Neuronal stem cell (in vitro differentiated cells): ENCODE results near the gene TNNI3K.

Source experiments
- DNase-seq: peaks from one replicate; pipeline ENCODE4 v3.0.0-alpha.2; 2013; ENCODE audit warnings: low spot score
- H2AFZ ChIP-seq: one replicate; pipeline ENCODE4 v1.6.1; 2013; ENCODE audit warnings: mild to moderate bottlenecking, low read length, inconsistent platforms
- H2AK5ac ChIP-seq: 2 replicates; pipeline ENCODE4 v1.6.1; 2013; ENCODE audit warnings: low read depth, mild to moderate bottlenecking, inconsistent platforms, low read length, moderate library complexity, mixed read lengths
- H2BK120ac ChIP-seq: 2 replicates; pipeline ENCODE4 v1.6.1; 2013; ENCODE audit warnings: low read depth, mild to moderate bottlenecking, inconsistent platforms, low read length, moderate library complexity, mixed read lengths
- H2BK12ac ChIP-seq: one replicate; pipeline ENCODE4 v1.6.1; 2013; ENCODE audit warnings: low read length, inconsistent platforms
- H2BK15ac ChIP-seq: 2 replicates; pipeline ENCODE4 v1.6.1; 2013; ENCODE audit warnings: mild to moderate bottlenecking, low read length, inconsistent platforms, mixed read lengths
- H2BK5ac ChIP-seq: one replicate; pipeline ENCODE4 v1.6.1; 2013; ENCODE audit warnings: inconsistent platforms, mild to moderate bottlenecking, low read length, moderate library complexity
- H3K14ac ChIP-seq: one replicate; pipeline ENCODE4 v1.6.1; 2013; ENCODE audit warnings: low read length, inconsistent platforms
- H3K18ac ChIP-seq: 2 replicates; pipeline ENCODE4 v1.6.1; 2013; ENCODE audit warnings: low read length, inconsistent platforms
- H3K23ac ChIP-seq: 2 replicates; pipeline ENCODE4 v1.6.1; 2013; ENCODE audit warnings: low read depth, mild to moderate bottlenecking, mixed read lengths, low read length, inconsistent platforms; ENCODE audit not compliant: poor library complexity
- H3K27ac ChIP-seq: replicated peaks from 3 replicates; pipeline ENCODE4 v1.5.1; 2013; ENCODE audit warnings: low read length, inconsistent platforms
- H3K27me3 ChIP-seq, 3 experiments: 2 replicates each; pipeline ENCODE4 v1.6.1; 2013; ENCODE audit warnings: low read length in 3 of 3, mild to moderate bottlenecking in 2 of 3, inconsistent platforms in 1 of 3, low read depth in 1 of 3, mixed read lengths in 1 of 3, moderate library complexity in 1 of 3; ENCODE audit not compliant: control insufficient read depth in 3 of 3, insufficient read depth in 3 of 3
- H3K36me3 ChIP-seq, 2 donors: replicated peaks in 1 of 2; 2 replicates each; pipeline ENCODE4 v1.6.1; 2013; ENCODE audit warnings: low read length in 2 of 2; ENCODE audit not compliant: control insufficient read depth in 2 of 2, insufficient read depth in 2 of 2
- H3K4ac ChIP-seq: 2 replicates; pipeline ENCODE4 v1.6.1; 2013; ENCODE audit warnings: inconsistent platforms, mild to moderate bottlenecking, low read length, moderate library complexity
- H3K4me1 ChIP-seq, 2 donors: 1 replicate in 1 of 2; 2 replicates in 1 of 2; pipeline ENCODE4 v1.6.1; 2013; ENCODE audit warnings: low read length in 2 of 2, low read depth in 1 of 2; ENCODE audit not compliant: control insufficient read depth in 2 of 2, insufficient read depth in 1 of 2
- H3K4me2 ChIP-seq: one replicate; pipeline ENCODE4 v1.6.1; 2013; ENCODE audit warnings: mild to moderate bottlenecking, low read length, inconsistent platforms; ENCODE audit not compliant: insufficient read depth, poor library complexity, severe bottlenecking
- H3K4me3 ChIP-seq, 2 donors: 2 replicates each; pipeline ENCODE4 v1.5.1; 2013; ENCODE audit warnings: low read length in 2 of 2, mild to moderate bottlenecking in 2 of 2, inconsistent platforms in 1 of 2, moderate library complexity in 1 of 2
- H3K79me1 ChIP-seq: one replicate; pipeline ENCODE4 v1.6.1; 2013; ENCODE audit warnings: low read depth, mild to moderate bottlenecking, inconsistent platforms, low read length, moderate library complexity
- H3K9ac ChIP-seq: one replicate; pipeline ENCODE4 v1.6.1; 2013; ENCODE audit warnings: mild to moderate bottlenecking, low read depth, low read length, inconsistent platforms; ENCODE audit not compliant: poor library complexity
- H3K9me3 ChIP-seq, 2 donors: replicated peaks in 1 of 2; 2 replicates each; pipeline versions ENCODE3 to v1.6.1; 2013; ENCODE audit warnings: low read length in 2 of 2, mild to moderate bottlenecking in 2 of 2, inconsistent platforms in 1 of 2, low read depth in 1 of 2, mixed read lengths in 1 of 2, moderate library complexity in 1 of 2; ENCODE audit not compliant: control insufficient read depth in 2 of 2, insufficient read depth in 1 of 2
- H4K8ac ChIP-seq: one replicate; pipeline ENCODE4 v1.6.1; 2013; ENCODE audit warnings: low read depth, mild to moderate bottlenecking, inconsistent platforms, low read length, moderate library complexity
- H4K91ac ChIP-seq: one replicate; pipeline ENCODE4 v1.6.1; 2013; ENCODE audit warnings: low read length, low read depth, mild to moderate bottlenecking, inconsistent platforms; ENCODE audit not compliant: poor library complexity
- WGBS, 2 donors: extraction: QIAGEN DNeasy Blood & Tissue Kit; methylation state at CpG; one replicate each; pipeline ENCODE4 v1.1.7; 2013; ENCODE audit warnings: missing lambda C conversion rate in 2 of 2, mixed read lengths in 1 of 2; ENCODE audit not compliant: insufficient read length in 2 of 2, insufficient replicate concordance in 1 of 2; ENCODE audit errors: extremely low coverage in 2 of 2; 5-methylcytosine and 5-hydroxymethylcytosine counted together

The TNNI3K gene

DNA sequence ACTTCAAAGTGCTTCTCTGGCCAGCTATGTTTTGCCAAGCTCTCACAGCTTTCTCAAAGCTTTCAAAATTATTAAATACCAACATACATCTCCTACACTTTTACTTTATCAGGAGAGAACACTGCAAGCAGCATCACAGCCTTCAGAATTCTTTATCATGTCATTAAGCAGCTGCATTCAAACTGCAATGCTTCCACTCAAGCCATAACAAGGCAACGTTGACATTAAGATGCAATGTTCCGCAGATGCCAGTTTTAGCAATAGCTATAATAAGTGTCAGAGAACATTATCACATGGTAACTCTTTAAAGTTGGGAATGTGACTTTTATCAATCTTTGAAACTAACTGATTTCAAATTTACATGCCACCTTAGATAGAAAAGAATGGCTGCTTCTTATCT lies 185.3 kb downstream of the TNNI3K start:
- WGBS, 2 donors: no CpG with 5 or more reads among the region's 2 CpGs
- Histone ChIP-seq H4K91ac (no peak overlapping the region), H3K27me3 (no peaks in the 10 kb centered on the region)

DNA sequence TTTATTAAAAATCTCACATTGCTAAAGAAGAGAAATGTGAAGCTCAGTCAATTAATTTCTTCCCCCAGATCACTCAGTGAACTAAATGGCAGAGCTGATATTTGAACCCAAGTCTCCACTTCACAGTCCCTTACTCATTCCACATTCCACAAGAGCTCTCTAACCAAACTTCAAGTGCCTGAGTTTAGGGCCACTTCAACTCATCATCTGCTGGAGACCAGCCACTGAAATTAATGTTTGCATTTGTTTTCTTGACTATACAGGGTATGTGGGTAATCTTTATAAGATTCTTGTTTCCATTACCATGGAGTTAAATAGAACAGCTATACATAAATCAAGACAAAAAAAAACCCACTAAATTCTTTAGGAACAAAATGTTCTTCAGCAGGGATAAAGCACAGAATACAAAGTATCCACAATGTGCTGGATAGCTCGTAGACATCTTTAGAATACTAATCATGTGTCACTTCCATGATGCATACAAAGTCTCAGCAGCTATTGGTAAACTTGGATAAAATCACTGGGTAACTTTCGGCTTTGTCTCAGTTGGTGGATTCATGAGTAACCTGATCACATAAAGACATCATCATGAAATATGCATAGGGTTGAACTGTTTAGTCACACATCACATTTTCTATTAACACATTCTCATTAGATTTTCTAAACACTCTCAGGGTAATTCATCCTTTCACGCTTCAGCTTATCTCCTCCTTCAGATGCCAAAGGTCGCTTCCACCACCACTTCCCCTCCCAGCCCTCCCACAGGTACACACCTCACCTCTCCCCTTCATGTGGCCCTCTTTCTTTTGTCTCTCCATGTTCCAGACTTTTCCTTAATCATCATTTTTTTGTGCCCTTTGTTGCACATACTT lies 187.5 kb downstream of the TNNI3K start:
- Histone ChIP-seq H3K79me1 (no peaks in the 10 kb centered on the region), H3K14ac (no peak overlapping the region), H2BK5ac (no peak overlapping the region), H2BK15ac (no peak overlapping the region), H4K91ac (no peak overlapping the region), H3K23ac (no peak overlapping the region), H3K27me3 (no peaks in the 10 kb centered on the region), H3K4me2 (no peak overlapping the region), H3K36me3 (no peaks in the 10 kb centered on the region), H2AK5ac (no peak overlapping the region), H3K9me3 (no peaks in the 10 kb centered on the region), H3K9ac (no peak overlapping the region), H3K4ac (no peak overlapping the region), H2AFZ (peak overlapping the region; percentile 36), H3K4me1 (peaks cover 1 to 27% of the 10 kb centered on the region in 2 donors), H3K18ac (no peak overlapping the region), H2BK12ac (no peak overlapping the region), H2BK120ac (no peak overlapping the region), H3K4me3 (no peak overlapping the region), H3K27ac (no peak overlapping the region), H4K8ac (no peak overlapping the region)
- WGBS, 2 donors: no CpG with 5 or more reads among the region's 4 CpGs
- DNase-seq: no peak

More for the DNA sequence above, 185.3 kb downstream of the TNNI3K start:
- Histone ChIP-seq H3K4ac (no peak overlapping the region), H2BK120ac (no peak overlapping the region), H2BK5ac (no peak overlapping the region), H3K36me3 (no peaks in the 10 kb centered on the region), H2AK5ac (no peak overlapping the region), H4K8ac (no peak overlapping the region), H3K9ac (no peak overlapping the region), H3K79me1 (no peaks in the 10 kb centered on the region), H3K27ac (no peak overlapping the region), H3K4me1 (peaks cover 0 to 23% of the 10 kb centered on the region in 2 donors), H3K4me3 (no peak overlapping the region), H2BK12ac (no peak overlapping the region), H3K23ac (no peak overlapping the region), H3K9me3 (no peaks in the 10 kb centered on the region), H3K18ac (no peak overlapping the region), H2AFZ (peak overlapping the region; percentile 62), H2BK15ac (no peak overlapping the region), H3K14ac (no peak overlapping the region), H3K4me2 (no peak overlapping the region)
- no peak for DNase-seq

DNA sequence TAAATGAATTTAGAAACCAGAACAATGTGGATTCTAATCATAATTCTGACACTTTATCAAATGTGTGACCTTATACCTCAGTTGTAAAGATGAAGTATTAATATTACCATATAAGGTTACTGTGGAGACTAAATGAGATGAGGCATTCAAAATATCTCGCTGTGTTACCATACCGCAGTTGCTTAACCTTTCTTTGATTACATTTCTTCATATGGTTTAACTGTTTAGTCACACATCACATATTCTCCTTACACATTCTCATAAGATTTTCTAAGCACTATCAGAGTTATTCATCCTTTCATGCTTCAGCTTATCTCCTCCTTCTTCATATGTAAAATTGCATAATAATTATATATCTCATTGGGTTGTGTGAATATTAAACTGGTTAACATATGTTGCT lies 188.3 kb downstream of the TNNI3K start:
- Histone ChIP-seq H2BK5ac (no peak overlapping the region), H2BK15ac (no peak overlapping the region), H3K4ac (no peak overlapping the region), H3K4me2 (no peak overlapping the region), H4K91ac (no peak overlapping the region), H3K18ac (no peak overlapping the region), H3K14ac (no peak overlapping the region), H3K4me1 (peaks cover 1 to 27% of the 10 kb centered on the region in 2 donors), H2AK5ac (no peak overlapping the region), H2BK120ac (no peak overlapping the region), H3K9ac (no peak overlapping the region), H3K36me3 (no peaks in the 10 kb centered on the region), H3K4me3 (no peak overlapping the region), H3K79me1 (no peaks in the 10 kb centered on the region), H3K23ac (no peak overlapping the region), H2BK12ac (no peak overlapping the region), H4K8ac (no peak overlapping the region), H3K27ac (no peak overlapping the region), H3K9me3 (no peaks in the 10 kb centered on the region), H3K27me3 (no peaks in the 10 kb centered on the region), H2AFZ (no peak overlapping the region)
- no peak for DNase-seq
- no CpG with 5 or more reads among the region's 2 CpGs for WGBS, 2 donors

DNA sequence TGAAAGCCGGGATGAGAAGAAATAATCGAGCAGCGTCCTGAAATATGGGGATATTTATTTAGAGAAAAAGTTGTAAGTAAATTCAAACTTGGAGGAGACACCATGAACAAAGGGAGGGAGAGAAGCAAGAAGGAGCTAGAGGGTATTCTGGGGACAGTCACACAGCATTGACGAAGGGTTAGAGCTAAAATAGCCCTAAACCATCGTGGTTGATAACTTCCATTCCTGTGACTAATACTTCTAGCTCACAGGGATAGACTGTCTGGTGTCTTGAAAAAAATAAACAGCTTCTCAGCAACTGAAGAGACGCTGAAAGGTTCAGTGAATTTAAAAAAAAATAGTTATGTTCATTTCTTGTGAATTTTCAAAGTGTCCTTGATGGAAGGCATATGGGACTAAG lies 190.5 kb downstream of the TNNI3K start:
- Histone ChIP-seq H3K18ac (no peak overlapping the region), H2BK15ac (no peak overlapping the region), H2BK12ac (no peak overlapping the region), H3K23ac (no peak overlapping the region), H3K4me2 (no peak overlapping the region), H3K4ac (no peak overlapping the region), H3K79me1 (no peaks in the 10 kb centered on the region), H3K4me3 (no peak overlapping the region), H3K27ac (no peak overlapping the region), H2BK120ac (no peak overlapping the region), H3K27me3 (no peaks in the 10 kb centered on the region), H3K4me1 (peaks cover 3 to 26% of the 10 kb centered on the region in 2 donors), H2BK5ac (no peak overlapping the region), H2AFZ (peak overlapping the region; percentile 69), H3K14ac (no peak overlapping the region), H2AK5ac (no peak overlapping the region), H4K91ac (no peak overlapping the region), H3K36me3 (no peaks in the 10 kb centered on the region), H3K9ac (no peak overlapping the region), H4K8ac (no peak overlapping the region), H3K9me3 (no peaks in the 10 kb centered on the region)
- 100% methylated on average over 2 of the region's 6 CpGs; no CpG with 5 or more reads in 1 of the 2 donors for WGBS, 2 donors
- DNase-seq: no peak
